Activated naive CD4-positive, alpha-beta T cell treated with anti-CD3 and anti-CD28 coated beads, Interleukin-2, amount 50 U/mL, for 16 hours (primary cell): Measurements from ENCODE around the gene PSMG4.

Experiments used
- DNase-seq: peaks from one replicate; pipeline ENCODE4 v3.0.0-alpha.2; 2020

The PSMG4 gene

DNA sequence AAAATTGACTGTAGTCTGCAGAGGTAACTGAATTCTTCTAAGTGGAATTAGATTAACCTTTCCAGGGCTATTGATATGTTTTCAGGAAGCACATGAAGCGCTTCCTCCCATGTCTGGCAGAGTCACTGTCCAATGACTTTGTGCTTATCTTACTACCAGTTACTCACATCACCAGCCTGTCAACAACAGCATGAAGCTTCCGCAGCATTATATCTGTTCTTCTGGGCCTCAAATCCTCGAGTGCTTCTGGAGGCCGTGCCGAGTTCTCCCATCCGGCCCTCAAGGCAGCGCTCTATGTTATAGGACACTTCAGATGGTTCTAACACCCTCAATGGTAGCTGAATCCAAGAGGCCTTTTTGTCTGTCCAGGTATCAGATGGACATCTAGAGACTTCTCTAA lies 33.2 kb downstream of the PSMG4 start:
- DNase-seq = no peak

- DNase-seq = no peak
Measured at GRCh38 chr6:3292431-3293197, 33.9 kb downstream of the PSMG4 start.

DNA sequence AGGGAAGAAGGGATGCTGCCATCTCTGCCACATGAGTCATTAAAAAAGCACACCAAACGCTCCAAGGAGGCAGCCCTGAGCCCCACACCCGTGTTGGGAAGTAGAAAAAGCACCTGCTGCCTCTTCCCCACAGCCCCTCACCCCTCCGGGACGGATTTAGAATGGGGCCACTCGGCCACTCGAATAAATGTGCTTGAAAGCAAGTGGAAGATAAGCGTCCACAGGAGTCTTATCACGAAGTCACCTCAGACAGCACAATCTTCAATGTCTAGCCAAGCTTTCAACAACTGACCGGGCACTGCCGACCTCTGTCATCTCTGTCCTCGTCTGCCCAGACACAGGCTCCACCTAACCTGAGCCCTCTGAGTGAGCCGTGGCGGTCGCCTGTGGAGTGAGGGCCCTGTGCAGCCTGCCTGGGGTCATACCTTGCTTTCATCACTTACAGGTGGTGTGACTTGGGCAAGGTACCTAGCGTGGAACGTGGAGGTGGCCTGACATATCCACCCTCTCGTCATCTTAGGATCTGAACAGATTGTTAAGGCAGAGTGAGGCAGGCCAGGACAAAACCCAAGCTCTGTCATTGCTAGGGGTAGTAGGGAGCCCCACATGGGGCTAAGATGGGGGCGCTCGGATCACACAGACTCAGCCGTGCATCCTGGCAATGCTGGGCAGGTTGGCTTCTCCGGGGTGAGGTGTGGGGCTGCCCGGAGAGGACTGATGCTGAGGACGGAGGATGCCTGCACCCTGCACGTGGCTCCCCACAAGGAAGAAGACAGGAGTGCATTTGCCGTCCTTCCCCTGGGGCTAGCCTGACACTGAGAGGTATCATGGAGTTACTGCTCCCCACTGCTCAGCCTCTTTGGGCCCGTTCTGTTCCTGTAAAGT lies 34.8 kb downstream of the PSMG4 start:
- DNase-seq = no peak

GRCh38 chr6:3294396-3294795 lies 35.6 kb downstream of the PSMG4 start:
- no peak for DNase-seq

DNA sequence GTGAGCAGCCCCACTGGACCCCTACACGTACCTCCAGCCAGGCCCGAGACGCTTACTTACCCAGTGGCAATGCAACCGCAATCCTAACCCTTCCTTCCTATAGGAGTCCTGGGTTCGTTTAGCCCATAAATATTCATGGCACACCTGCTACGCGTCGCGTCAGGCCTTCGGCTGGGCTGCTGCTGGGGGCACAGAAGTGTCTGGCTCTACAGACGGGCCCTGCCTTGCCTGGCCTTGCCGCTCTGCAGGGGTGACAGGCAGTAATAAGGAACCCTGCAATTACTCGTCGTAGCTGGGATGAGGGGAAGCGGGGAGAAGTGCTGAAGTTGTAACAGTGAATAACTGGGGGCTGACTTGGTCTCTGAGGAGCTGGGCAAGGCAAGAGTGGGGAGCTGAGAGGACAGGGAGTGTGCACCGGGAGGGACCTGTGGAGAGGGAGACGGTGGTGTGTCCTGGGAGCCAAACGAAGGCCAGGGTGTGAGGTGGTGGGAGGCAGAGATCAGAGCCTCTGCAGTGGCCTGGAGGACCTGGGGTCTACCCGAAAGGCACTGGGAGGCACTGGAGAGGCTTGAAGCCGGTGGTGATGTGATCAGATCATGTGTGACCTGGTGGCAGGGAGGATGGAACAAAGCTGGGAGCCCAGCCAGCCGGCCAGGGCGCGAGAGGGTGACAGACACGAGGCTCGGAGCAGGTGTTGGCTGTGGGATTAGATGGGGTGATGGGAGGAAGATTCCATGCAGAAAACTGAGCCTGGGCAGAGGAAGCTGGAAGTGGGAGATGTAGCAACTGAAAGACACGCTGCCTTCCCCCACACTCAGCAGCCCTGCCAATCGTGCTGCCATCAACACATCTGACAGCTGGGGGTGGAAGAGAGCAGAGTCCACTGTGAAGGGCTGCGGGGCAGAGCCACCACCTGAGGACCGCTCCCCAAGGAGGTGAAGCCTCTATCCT lies 36.4 kb downstream of the PSMG4 start:
- DNase-seq = no peak

DNA sequence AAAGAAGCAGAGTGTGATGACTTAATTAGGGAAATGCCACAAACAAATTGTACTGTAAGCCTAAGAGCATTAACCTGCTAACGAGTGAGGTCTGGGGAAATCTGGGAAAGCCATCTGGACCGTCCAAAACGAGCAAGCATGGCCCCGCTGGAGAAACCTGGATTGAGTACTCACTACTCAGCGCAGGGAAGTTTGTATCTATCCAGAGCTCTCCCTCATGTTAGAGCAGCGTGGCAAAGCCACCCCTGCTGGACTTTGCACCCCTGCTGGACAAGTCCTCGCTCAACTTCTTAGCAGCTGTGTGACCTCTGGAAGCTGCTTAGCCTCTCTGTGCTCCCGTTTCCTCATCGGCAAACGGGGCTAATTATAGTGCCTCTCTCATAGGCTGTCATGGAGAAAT lies 37.3 kb downstream of the PSMG4 start:
- DNase-seq = no peak

DNA sequence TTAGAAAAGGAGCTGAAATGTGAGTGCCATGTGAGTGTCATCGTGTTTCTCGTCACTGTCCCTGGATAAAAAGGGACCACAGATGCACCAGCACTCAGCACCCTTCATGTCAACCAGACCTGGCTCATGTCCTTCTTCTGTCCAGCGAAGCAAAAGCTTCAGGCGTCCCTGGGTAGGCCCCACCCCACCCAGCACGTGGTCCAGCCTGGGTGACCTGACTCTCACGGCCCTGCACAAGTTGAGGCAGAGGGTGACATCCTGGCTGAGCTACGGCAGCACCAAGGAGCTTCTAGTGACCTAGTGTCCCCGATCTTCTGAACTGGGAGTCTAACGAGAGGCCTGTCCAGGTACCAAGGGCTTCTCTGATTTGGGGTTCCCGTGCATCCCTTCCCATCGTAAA lies 37.8 kb downstream of the PSMG4 start:
- DNase-seq = no peak

DNA sequence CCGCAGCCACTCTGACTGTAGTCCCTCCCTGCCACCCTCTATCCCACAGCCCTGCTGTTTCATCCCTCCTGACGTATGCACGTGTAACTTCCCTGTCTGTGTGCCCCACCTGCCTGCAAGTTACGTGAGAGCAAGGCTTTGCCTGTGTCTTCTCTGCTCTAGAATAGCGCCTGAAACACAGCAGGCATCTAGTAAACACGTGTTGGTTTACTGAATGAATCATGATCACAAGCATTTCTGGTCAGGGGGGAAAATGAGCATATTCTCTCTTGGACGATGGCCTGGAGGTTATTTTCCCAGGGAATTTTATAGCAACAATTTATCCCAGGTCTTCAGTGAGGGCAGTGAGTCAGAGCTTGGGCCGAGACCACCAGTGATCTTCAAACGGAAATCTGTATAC lies 38.3 kb downstream of the PSMG4 start:
- no peak for DNase-seq

GRCh38 chr6:3297909-3298308 lies 39.2 kb downstream of the PSMG4 start:
- no peak for DNase-seq

GRCh38 chr6:3299221-3299620 lies 40.5 kb downstream of the PSMG4 start:
- DNase-seq = no peak

GRCh38 chr6:3301506-3301905 lies 42.8 kb downstream of the PSMG4 start:
- no peak for DNase-seq

GRCh38 chr6:3303795-3304411 lies 45.2 kb downstream of the PSMG4 start:
- no peak for DNase-seq

DNA sequence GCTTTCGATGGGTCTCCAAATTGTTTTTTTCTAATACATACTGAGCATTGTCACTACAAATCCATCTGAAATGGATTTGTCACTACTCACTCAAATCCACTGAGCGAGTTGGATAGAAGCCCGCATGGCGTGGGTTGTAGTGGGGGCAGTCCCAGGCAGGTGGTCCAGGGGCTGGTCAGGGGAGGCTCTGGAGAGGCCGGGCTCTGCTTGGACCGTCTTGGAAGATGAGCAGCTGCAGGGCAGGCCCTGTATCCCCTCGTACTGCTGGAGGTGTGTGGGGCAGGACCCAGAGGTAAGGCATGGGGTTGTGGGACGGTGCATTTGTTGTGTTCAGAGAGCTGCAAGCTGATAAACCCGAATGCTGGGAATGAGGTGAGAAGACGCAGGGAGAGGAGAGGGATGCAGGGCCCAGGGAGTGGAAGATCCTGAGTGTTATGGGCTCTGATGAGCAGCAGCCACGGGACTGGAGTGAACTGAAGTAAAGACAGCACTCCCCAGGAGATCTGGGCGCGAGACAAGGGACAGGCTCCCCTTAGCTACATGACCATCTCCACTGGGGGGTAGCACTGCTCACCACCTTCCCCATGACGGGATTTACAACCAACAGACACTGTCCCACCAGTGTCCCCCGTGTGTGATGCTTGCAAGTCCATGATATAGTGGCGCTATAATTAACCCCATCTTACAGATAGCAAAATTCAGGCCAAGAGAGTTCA lies 45.9 kb downstream of the PSMG4 start:
- no peak for DNase-seq

DNA sequence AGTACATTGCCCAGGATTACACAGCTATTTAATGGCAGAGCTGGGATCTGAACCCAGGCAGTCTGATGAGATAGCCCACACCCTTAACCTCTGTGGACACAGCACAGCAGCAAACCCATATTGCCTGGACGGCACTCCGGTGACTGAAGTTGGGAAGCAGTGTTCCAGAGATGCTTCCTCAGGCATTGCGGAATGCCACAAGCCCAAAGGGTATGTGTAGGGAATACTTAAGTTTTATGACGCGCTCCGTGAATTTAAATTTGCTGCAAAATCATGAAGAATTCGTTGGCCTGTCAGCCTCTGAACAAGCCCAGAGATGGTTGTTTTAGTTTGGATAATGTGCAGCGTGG lies 46.4 kb downstream of the PSMG4 start:
- DNase-seq = no peak

GRCh38 chr6:3305831-3306230 lies 47.1 kb downstream of the PSMG4 start:
- no peak for DNase-seq

GRCh38 chr6:3306848-3307247 lies 48.1 kb downstream of the PSMG4 start:
- no peak for DNase-seq

- DNase-seq = no peak
Measured at GRCh38 chr6:3307436-3307835, 48.7 kb downstream of the PSMG4 start.

- no peak for DNase-seq
Measured at GRCh38 chr6:3308106-3308505, 49.4 kb downstream of the PSMG4 start.

DNA sequence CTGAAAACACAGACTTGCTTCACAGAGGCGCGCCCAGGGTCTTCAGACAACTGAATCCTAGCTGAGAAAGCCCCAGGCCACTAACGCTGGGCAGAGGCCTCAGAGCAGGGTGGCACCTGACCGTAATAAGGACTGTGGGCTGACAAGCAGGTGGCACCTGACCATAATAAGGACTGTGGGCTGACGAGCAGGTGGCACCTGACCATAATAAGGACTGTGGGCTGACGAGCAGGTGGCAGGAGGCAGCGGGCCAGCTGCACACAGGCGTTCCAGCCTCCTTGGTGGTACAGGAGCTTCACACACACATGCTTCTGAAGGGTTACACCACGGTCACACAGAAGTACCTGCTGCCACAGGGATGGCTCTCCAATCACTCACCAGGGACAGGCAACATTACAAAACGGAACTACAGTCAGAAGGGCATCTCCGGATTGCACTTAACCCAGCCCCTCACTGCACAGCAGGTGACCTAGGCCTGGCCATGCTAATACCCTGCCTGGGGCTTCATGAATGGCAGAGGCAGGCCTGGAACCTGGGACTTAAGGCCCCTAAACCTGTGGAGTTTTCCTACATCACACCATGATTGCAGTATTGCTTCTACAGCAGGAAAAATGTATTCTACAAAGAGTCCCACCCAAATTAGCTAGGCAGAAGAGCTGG lies 50.8 kb downstream of the PSMG4 start:
- DNase-seq = no peak

DNA sequence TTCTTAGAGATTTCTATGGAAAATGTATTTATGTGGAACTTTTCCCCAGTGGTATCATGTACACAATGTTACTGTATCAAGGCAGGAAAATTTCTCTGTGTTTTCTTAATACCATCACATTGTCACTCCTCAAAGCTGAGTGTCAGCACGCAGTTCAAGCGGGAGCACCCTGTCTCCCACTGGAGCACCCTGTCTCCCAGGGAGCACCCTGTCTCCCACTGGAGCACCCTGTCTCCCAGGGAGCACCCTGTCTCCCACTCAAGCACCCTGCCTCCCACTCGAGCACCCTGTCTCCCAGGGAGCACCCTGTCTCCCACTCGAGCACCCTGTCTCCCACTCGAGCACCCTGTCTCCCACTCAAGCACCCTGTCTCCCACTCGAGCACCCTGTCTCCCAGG lies 51.3 kb downstream of the PSMG4 start:
- no peak for DNase-seq

DNA sequence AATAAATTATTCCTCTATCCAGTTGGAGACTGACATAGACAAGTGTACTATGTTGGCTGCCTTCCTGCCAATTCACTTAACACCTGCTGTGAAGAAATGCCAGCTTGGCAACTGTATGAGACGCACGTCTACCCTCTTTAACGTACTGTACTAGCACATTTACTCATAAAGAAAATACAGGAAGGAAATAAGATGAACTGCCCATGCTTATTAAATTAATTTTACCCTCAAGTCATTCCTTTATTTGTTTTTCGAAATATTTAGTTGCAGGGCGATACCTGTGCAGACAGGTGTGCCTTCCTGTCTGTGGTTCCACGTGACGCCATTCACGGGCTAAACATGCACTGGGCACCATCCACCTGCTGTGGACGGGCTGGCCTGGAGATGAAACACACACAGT lies 52.0 kb downstream of the PSMG4 start:
- DNase-seq = no peak

GRCh38 chr6:3311826-3312225 lies 53.1 kb downstream of the PSMG4 start:
- DNase-seq = no peak
